NCI-H748 (cell line): ENCODE measurements around the gene ASAP2.

ENCODE experiments used
- DNase-seq: peaks from one replicate; lab custom pipeline; 2025; ENCODE audit not compliant: unreplicated experiment; lab: John Stamatoyannopoulos, UW

The ASAP2 gene

GRCh38 chr2:9273486-9274130 is 67.0 kb downstream of the ASAP2 start:
- DNase-seq: no peak

DNA sequence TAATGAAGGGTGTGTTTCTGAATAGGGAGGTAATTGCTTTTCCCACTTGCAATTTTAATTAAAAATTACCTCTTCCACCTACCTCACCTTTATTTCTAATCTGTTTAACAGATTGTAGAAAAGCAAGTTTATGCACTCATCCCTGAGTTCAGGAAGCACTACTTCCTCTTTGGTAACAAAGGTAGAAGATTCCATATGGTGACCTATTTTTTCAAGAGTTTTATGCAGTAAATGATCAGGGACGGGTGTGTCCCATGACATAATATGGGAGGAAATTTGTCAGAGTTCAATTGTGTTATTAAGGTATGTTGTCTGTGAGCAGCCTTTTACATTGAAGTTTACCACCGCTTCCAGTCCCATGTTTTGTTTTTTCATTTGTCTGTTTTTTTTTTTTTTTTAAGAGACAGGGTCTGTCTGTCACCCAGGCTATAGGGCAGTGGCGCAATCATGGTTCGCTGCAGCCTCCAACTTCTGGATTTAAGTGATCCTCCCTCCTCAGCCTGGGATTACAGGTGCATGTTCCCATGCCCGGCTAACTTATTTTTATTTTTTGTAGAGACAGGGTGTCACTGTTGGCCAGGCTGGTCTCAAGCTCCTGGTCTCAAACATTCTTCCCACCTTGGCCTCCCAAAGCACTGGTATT is 68.2 kb downstream of the ASAP2 start:
- no peak for DNase-seq

DNA sequence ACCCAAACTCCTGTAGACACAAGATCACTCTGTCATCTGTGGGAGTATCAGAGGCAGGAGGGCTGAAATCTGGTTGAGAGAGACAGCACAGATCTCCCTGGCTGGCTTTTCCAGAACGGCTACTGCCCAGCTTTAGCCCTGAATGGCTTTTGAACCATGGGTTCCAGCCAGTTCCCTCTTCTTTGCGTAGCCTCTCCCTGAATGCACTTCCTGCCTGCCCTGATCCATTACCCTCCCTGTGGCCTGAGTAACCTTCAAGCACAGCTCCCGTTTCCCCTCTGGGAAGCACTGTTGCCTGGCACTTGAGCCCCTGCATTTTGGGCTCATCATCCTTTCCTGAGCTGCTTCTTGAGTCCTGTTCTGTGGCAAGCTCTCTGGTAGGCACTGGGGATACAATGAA is 68.8 kb downstream of the ASAP2 start:
- no peak for DNase-seq

- DNase-seq: no peak
These were observed 69.5 kb downstream of the ASAP2 start for GRCh38 chr2:9276074-9276473.

DNA sequence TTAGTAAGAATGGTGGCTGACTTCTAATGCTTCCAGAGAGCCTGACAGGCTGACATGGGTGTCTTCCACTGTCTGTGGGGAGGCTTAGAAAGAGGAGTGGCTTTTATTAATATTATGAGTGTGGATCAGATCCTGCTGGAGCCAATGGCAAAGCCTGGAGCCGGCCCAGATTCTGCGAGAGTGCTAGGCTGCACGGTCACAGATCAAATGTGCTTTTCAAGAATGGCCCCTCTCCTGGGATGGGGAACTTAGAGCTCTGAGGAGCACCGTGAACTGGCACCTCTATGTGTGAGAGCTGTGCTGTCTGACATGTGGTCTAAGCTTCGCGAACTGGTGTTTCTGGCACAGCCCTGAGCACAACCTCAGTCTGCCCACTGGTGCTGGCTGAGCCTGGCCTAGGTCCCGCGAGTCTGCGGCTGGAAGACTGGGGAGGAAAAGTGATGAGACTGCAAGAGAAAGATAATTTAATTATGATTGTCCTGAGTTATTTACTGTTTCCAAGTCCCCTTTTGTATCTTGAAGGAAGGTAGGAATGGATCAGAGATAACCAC is 70.4 kb downstream of the ASAP2 start:
- no peak for DNase-seq

DNA sequence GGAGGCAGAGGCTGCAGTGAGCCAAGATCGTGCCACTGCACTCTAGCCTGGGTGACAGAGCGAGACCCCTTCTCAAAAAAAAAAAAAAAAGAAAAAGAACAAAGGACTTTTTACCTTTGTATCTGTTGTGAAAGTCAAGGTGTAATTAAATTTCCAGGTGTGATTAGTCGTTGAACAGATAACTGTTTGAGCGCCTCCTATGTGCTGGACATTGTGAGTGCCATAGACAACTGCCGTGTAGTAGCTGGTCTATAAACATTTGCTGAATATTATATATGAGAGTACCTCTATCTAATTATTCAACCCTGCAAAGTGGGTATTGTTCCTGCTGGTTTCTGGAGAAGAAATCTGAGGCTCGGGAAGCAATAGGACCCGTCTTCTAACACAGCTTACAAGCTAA is 71.8 kb downstream of the ASAP2 start:
- no peak for DNase-seq

DNA sequence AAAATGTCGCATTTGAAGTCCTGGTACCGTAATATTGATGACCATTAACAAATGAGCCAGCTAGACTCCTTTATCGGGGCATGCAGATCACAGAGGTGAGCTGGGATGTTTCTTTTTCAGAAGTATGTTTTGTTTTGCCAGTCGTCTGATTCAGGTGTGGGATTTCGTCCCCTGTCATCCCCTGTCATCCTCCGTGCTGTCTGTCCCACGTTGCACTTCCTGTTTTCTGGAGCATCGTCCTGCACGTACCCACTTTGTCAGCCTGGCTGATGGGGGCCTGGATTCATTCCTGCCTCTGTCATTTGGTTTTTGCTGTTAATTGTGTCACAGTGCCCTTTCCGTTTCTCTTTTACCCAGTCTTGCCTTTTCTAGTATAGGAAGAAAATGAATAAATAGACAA is 72.8 kb downstream of the ASAP2 start:
- DNase-seq: no peak

DNA sequence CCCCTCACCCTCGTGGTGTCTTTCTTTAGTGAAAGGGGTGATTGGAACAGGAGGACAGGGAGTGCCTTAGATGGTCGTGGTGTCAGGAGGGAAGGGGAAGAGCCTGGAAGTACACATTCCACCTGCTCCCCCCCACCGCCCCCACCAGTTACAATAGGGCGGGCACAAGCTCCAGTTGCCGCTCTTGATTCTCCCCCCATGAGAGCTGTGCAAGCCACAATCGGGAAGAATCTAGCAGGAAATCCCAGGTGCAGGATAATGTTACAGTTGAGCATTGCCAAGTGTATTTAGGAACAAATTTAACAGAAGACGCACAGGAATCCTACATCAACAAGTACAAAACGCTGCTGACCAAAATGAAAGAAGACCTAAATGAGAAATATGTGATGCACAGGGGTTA is 73.6 kb downstream of the ASAP2 start:
- no peak for DNase-seq

DNA sequence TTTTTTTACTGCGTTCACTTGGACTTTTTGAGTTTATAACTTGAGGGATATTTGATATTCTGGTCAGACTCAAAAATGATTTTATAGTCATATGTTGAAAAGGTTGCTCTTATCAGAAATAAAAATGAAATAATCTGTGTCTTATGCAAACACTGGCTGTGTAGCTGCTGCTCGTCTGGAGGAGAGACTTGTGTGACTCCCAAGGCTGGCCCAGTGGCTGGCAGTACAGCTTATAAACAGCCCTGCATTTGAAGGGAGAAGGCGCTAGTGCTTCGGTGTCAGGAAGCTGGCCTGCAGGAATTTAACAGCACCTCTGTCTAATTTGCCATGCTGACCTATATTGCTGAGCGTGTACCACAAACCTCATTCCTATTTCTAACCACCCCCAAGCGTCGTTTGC is 74.5 kb downstream of the ASAP2 start:
- no peak for DNase-seq

DNA sequence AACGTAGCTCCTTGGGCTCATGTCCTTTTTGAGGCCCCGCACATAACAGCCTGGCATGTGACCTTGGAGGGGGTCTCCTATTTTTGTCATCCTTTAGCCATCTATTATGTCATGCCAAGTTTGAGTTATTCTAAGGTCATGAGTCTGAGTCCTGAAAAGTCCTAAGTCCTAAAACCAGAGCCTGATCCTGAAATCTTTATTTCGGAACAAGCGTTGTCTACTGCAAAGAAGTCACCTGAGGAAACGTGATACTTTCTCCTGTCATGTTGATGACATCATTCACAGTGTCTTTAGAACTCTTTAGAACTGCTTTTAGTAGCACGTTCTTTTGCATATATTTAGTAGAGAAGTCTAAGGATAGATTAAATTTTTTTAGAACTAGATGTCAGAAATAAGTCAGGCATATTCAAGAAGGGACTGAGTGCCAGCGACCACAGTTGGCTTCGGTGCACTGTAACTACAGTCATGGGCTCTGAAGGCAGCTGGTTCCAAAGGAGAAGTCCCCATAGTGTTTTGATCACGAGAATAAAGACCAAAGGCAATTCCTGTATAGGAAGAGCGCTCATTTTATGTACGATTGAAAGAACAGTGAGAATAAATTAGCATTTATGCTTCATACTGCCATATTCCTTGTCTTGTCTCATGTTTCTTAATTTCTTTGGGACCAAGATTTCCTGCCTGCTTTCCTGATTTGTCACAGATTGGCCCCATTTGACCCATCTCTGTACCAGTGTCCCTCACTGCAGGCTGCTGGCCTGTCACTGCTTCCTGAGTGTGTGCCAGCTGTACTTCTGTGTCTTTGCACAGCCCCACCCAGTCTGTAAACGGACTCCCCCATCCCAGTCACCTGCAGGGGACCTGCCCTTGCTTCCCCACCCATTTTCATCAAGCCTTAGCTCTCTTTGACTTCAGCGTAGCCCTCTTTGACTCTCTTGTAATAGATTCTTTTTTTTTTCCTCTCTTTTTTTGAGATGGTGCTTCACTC is 75.8 kb downstream of the ASAP2 start:
- DNase-seq: peak; percentile 35

GRCh38 chr2:9284521-9285297 is 78.1 kb downstream of the ASAP2 start:
- DNase-seq: no peak

GRCh38 chr2:9285385-9285920 is 78.8 kb downstream of the ASAP2 start:
- DNase-seq: no peak

DNA sequence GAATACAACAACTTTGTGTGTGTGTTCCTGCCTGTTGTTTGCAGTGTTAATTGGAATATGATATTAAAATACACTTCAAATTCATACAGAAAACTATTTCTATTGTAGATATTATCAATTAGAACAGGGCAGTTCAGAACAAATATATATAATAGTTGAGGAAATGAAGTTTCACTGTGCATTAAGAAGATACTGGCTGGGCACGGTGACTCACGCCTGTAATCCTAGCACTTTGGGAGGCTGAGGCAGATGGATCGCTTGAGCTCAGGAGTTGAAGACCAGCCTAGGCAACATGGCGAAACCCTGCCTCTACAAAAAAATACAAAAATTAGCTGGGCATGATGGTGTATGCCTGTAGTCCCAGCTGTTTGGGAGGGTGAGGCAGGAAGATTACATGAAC is 79.3 kb downstream of the ASAP2 start:
- DNase-seq: no peak

DNA sequence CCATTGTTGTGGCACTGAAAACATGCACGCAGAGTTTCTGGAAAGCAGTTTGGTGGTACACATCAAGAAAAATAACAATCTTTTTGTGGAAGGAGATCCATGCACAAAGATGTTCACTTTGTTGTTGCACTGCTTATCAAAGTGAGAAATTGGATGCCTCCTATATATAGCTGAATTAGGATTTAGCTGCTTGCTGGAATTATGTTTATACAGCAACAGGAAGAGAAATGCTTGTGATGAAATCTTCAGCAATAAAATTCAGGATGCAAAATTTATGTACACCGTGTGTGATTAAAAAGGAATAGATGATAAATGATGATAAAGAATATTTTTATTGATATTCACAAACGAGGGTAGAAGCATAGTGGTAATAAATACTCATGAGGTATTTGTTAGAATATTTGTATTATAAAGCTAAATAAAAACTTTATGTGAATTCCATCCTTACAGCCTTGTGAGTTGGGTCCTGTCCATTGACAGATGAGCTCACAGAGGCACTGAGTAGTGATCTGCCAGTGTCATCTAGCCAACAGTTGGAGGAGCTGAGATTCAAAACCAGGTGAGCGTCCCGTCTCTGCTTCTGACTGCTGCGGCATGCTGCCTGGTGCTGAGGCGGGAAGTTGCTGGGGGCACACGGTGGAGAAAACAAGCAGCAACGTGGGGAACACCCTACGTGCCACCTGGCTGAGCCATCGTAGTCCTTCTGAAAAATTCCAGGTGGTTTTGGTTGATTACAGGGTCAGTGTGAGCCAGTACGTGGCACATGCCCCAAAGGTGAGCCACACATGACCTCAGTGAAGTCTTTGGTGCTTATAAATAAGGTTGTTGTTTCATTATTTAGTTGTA is 80.2 kb downstream of the ASAP2 start:
- no peak for DNase-seq

DNA sequence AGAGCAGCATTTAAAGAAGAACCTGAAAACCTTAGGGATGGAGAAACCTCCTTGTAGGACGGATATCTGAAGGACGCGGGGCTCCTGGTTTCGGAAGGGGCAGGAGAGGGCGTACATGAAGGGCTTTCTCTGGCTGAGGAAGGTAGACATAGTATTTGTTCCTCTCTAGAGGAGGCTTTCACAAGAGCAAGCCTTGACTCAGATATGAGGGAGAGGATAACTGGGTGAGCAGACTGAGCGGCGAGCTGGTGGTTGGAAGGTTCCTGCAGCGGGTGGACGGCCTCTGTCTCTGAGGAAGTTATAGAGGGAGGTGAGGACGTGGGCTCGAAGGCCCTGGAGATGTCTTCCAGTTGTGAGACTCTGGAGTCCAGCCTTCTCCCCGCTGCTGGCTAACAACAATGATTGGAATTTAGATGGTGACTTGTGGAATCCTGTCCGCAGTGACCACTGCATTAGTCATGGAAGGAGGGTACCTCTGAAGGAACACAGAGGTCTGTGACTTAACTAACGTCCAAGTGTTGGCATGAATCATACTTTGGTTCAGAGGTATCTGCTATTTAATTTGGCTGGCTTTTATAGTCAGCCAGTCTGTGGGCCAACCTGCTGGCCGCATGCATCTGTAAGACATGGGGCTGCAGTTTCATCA is 80.9 kb downstream of the ASAP2 start:
- DNase-seq: no peak

GRCh38 chr2:9288233-9288632 is 81.6 kb downstream of the ASAP2 start:
- DNase-seq: no peak

DNA sequence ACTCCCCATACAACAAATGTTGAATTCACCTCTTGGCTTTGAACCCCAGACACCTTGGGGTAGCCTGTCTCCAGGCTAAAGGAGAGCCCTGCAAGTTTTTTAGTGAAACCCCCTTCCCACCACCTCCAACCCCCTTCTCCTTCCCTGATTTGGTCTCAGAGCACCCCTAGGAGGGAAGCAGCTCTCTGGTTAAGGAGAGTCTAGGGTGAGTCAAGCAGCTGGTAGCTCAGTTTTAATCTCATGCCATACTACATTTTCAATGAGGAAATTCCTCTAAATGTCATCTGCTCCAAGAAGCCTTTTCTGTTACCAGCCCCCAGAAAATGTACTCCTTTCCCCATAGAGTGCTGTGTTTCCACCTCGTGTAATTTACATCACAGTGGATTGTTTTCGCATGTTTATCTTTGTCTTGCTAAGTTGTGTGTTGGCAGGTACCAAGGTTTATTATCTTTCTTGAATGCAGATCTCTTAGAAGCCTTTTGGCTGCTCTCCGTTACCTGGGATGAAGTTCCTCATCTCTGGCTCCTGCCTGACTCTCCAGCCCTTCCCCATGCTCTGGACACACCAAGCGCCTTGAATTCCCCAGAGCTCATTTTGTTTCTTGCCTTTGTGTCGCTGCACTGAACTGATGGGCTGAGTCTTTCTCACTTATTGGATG is 82.2 kb downstream of the ASAP2 start:
- no peak for DNase-seq

- no peak for DNase-seq
These were observed 84.7 kb downstream of the ASAP2 start for GRCh38 chr2:9291331-9291730.

- DNase-seq: no peak
These were observed 85.3 kb downstream of the ASAP2 start for GRCh38 chr2:9291866-9292265.
